ENCODE data around the gene ALDH1L1. TPM values are rescaled to one million over a fixed set of nuclear protein-coding genes. Genes with fewer than 3 reads are reported as not detected.

The ALDH1L1 gene
- total and polyA plus RNA-seq, 2 of the 8 experiments (the other 6 are each of a cell fraction or from before 2014, with no cell fraction given): 0.98 to 1.6 TPM

- TF ChIP-seq HDAC6 (IDR thresholded peaks at IDR 0.05; ENCODE audit: low read depth, low read length) (no peak), YY1 (IDR thresholded peaks at IDR 0.05; ENCODE audit: low read depth, low read length) (no peak), SP4 (IDR thresholded peaks at IDR 0.05; ENCODE audit: low read length) (no peak), CHD7 (IDR thresholded peaks at IDR 0.05; ENCODE audit: insufficient replicate concordance, low read length) (no peak), CTBP2 (IDR thresholded peaks at IDR 0.05; ENCODE audit: borderline replicate concordance, insufficient read depth, insufficient read length, low read length) (no peak)
These were observed 97.3 kb downstream of the ALDH1L1 start (continued) for GRCh38 chr3:126083138-126083445.
